Measurements from ENCODE around the gene ALLC.

Gene ALLC

DNA sequence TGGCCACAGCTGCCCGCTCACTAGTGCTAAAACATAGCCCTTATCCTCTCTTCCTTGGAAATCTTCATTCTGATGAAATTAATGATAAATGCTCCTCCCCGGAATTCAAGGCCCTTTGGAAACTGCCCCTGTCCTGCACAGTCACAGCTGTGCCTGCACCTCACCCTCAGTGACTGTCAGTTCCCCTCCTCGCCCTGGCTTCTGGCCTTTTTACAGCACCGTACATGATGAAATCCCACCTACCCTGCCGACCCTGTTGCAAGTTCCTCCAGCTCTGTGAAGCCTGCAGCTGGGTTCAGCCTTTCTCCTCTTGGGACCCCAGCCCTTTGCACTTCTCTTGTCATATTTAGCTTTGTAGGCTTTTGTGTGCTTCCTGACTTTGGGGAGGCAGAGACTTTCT, 93.8 kb downstream of the ALLC start:
- peak; percentile 28 for DNase-seq (ENCODE audit: low read depth)
- TF ChIP-seq, protein P1, sequence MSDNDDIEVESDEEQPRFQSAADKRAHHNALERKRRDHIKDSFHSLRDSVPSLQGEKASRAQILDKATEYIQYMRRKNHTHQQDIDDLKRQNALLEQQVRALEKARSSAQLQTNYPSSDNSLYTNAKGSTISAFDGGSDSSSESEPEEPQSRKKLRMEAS (IDR thresholded peaks at IDR 0.05; ENCODE audit: low read depth, low read length) = no peak
- TF ChIP-seq MYC (IDR thresholded peaks at IDR 0.05; ENCODE audit: low read depth, low read length) = no peak
- TF ChIP-seq, protein P2, sequence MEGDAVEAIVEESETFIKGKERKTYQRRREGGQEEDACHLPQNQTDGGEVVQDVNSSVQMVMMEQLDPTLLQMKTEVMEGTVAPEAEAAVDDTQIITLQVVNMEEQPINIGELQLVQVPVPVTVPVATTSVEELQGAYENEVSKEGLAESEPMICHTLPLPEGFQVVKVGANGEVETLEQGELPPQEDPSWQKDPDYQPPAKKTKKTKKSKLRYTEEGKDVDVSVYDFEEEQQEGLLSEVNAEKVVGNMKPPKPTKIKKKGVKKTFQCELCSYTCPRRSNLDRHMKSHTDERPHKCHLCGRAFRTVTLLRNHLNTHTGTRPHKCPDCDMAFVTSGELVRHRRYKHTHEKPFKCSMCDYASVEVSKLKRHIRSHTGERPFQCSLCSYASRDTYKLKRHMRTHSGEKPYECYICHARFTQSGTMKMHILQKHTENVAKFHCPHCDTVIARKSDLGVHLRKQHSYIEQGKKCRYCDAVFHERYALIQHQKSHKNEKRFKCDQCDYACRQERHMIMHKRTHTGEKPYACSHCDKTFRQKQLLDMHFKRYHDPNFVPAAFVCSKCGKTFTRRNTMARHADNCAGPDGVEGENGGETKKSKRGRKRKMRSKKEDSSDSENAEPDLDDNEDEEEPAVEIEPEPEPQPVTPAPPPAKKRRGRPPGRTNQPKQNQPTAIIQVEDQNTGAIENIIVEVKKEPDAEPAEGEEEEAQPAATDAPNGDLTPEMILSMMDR (IDR thresholded peaks at IDR 0.05; ENCODE audit: low read depth, low read length) = no peak
- TF ChIP-seq POLR2A (IDR thresholded peaks at IDR 0.05; ENCODE audit: extremely low read depth, insufficient read length) = no peak
- no peak overlapping the region for H3K4me3 ChIP-seq (ENCODE audit: low read depth, low read length)
